ENCODE measurements around the gene EPO.

- TF ChIP-seq, protein P1, sequence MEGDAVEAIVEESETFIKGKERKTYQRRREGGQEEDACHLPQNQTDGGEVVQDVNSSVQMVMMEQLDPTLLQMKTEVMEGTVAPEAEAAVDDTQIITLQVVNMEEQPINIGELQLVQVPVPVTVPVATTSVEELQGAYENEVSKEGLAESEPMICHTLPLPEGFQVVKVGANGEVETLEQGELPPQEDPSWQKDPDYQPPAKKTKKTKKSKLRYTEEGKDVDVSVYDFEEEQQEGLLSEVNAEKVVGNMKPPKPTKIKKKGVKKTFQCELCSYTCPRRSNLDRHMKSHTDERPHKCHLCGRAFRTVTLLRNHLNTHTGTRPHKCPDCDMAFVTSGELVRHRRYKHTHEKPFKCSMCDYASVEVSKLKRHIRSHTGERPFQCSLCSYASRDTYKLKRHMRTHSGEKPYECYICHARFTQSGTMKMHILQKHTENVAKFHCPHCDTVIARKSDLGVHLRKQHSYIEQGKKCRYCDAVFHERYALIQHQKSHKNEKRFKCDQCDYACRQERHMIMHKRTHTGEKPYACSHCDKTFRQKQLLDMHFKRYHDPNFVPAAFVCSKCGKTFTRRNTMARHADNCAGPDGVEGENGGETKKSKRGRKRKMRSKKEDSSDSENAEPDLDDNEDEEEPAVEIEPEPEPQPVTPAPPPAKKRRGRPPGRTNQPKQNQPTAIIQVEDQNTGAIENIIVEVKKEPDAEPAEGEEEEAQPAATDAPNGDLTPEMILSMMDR (IDR thresholded peaks at IDR 0.05) = no peak
- TF ChIP-seq EP300 (IDR thresholded peaks at IDR 0.05) (no peak), POLR2A (IDR thresholded peaks at IDR 0.05; ENCODE audit: low read depth) (no peak), POLR2AphosphoS5 (IDR thresholded peaks at IDR 0.05) (no peak)
Measured at GRCh38 chr7:100763556-100764140, 43.4 kb downstream of the EPO start.

Data from esophagus muscularis mucosa (tissue), 4 donors.